HG02885 (cell line): Measurements from ENCODE around the gene TRIOBP.

ENCODE experiments used
- ATAC-seq: cut with Tn5 transposase; IDR thresholded peaks from one replicate; pipeline ENCODE4 v1.9.1; 2021; ENCODE audit warnings: mild to moderate bottlenecking; ENCODE audit not compliant: unreplicated experiment, poor library complexity

TRIOBP gene

GRCh38 chr22:37748659-37749058 is 51.8 kb downstream of the TRIOBP start:
- ATAC-seq = no peak

DNA sequence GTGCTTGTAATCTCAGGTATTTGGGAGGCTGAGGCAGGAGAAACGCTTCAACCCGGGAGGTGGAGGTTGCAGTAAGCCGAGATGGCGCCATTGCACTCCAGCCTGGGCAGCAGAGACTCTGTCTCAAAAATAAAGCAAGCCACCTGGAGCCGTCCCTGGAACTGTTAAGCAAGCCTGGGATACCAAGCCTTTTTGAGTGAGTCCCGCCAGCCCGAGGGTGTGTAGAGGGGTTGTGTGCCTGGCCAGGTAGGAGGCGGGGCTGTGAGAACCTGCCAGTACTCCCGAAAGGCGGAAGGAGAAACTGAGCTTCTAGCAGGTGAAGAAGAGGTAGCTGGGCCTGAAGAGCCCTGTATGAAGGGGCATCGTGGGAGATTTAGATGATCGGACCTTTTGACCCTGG is 52.4 kb downstream of the TRIOBP start:
- ATAC-seq = no peak

- no peak for ATAC-seq
These were observed 53.2 kb downstream of the TRIOBP start for GRCh38 chr22:37749831-37750595.

GRCh38 chr22:37750596-37751162 is 53.8 kb downstream of the TRIOBP start:
- ATAC-seq = no peak

GRCh38 chr22:37751449-37752188 is 54.8 kb downstream of the TRIOBP start:
- ATAC-seq = no peak

DNA sequence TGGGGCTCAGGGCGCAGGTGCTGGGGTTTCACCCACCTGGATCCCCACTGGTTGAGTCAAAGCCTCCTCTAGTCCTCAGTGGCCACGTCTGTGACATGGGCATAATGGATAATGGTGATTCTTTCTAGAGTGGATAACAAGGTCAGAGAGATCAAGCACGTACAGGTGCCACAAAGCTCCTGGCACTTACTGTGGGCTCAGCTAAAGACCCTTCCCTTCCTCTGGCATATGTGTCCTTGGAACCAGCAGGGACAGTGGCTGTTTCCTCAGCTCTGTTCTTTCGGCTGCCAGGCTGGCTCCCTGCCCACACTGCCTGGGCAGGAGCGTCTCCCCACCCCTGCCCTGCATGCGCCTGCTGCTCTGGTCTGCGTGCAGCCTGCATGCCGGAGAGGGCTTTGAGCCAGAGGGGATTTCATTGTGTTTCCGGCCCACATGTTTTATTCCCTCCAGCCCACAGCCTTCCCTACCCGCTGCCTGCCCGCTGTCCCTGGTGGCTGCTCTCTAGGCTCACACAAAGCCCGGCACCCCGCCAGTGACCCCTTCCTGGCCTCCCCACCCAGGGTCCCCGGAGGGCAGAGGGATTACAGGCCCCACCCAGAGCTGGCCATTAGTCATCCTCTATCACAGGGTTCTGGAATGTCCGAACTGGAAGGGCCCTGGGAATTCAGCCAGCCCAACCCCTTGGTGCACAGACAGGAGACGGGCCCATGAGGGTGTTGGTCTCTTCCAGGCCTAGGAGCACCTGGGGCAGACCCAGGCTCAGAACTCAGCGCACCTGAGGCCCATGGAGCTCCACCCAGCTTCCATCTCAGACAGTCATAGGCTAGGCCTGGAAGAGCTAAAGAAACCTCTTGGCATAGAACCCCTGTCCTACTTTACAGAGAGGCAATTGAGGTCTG is 55.6 kb downstream of the TRIOBP start:
- no peak for ATAC-seq

DNA sequence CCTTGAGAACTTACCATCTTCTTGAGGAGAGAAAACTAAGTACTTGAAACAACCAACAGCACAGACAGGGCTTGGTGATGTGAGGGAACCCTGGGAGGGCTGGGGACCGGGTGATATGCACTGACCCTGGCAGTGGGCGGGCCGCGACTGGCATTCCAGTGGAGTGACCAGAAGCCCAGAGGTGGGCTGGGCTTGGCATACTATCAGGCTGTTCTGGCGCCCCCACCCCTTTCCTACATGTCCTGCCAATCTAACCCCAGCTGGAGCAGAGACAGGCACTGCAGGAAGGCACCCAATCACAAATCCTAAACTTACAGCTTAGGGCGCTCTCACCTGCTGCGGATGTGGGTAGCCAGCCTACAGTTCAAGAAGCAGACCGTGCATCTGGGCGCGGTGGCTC is 56.9 kb downstream of the TRIOBP start:
- no peak for ATAC-seq

GRCh38 chr22:37757663-37758062 is 60.8 kb downstream of the TRIOBP start:
- no peak for ATAC-seq

DNA sequence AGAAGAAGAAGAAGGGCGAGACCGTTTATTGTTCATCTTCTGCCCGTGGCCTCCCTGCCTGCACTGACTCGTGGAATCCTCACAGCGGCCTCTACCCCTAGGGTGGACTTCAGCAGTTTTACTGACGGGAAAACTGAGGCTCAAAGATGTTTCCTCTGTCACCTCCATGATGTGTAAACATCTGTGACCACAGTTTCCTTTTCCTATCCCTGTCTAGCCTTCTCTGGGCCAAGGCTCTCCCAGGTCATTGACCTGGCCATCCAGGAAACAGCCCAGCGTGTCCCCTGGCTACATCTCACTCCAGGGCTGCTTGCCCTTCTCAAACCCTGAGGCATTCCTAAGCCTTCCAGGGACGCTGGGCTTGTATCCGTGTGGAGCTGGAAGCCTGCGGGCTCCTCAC is 61.8 kb downstream of the TRIOBP start:
- no peak for ATAC-seq

DNA sequence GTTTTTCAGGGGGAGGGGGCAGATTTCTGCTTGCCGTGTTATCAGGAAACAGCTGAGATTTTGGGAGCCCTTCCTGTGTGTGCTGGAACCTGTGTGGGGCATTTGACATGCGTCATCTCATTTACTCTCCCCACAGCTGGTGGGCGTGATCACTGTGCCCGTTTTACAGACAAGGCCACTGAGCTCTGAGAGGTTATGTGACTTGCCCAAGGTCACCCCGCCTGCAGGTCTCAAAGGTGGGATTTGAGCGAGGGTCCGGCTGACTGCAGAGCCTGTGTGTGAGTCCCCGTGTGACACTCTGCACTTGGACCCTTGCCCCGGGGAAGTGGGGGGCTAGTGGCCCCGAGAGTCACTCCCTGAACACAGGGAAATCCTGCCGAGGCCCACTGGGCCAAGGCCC is 62.4 kb downstream of the TRIOBP start:
- no peak for ATAC-seq

GRCh38 chr22:37760152-37760551 is 63.3 kb downstream of the TRIOBP start:
- ATAC-seq = no peak

GRCh38 chr22:37762389-37762836 is 65.6 kb downstream of the TRIOBP start:
- ATAC-seq = no peak

DNA sequence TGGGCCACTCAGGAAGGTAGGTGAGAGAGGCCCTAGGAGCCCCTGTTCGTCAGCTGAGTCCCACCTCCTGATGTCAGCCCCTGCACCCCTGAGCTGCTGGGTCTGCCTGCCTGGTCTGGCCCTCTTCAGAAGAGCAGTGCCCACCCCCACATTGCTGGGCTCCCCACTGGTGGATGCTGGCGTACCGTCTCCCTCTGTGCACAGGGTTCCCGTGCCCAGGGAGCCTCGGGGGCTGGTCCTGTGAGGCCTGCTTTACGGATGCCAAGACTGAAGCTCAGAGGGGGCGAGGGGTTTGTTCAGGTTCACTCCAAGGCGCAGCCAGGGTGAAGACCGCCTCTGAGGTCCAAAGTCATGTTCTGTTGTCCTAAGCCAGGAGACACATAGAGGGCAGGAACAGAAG is 66.2 kb downstream of the TRIOBP start:
- no peak for ATAC-seq

DNA sequence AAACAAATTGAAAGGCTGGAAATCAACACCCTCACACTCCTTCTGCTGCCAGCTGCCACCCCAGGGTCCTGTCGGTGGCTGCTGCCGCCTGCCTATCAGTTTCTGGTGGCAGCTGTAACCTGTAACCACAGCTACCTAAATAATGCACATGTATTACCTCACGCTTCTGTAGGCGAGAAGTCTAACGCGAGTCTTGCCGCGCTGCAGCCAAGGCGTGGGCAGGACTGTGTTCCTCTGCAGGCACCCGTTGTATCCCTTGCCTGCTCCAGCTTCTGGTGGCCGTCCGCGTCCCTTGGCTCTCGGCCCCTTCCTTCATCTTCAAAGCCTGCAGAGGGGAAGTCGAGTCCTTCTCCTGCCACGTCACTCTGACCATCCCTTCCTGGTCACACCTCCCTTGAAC is 66.8 kb downstream of the TRIOBP start:
- ATAC-seq = no peak

- ATAC-seq = no peak
These were observed 67.8 kb downstream of the TRIOBP start for GRCh38 chr22:37764622-37765021.

DNA sequence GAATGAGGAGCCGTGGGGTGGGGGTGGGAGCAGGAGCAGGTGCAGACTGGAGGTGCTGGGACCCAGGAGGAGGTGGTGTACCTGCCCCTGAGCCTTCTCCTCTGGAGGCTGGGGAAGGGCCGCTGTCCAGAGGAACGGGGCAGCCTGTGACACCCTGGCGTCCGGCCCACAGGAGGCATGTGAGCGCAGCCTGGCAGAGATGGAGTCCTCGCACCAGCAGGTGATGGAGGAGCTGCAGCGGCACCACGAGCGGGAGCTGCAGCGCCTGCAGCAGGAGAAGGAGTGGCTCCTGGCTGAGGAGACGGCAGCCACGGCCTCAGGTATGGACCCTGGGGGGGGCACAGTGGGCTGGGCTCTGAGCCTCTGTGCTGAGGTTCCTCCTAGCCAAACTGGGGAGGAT is 68.7 kb downstream of the TRIOBP start:
- ATAC-seq = no peak

DNA sequence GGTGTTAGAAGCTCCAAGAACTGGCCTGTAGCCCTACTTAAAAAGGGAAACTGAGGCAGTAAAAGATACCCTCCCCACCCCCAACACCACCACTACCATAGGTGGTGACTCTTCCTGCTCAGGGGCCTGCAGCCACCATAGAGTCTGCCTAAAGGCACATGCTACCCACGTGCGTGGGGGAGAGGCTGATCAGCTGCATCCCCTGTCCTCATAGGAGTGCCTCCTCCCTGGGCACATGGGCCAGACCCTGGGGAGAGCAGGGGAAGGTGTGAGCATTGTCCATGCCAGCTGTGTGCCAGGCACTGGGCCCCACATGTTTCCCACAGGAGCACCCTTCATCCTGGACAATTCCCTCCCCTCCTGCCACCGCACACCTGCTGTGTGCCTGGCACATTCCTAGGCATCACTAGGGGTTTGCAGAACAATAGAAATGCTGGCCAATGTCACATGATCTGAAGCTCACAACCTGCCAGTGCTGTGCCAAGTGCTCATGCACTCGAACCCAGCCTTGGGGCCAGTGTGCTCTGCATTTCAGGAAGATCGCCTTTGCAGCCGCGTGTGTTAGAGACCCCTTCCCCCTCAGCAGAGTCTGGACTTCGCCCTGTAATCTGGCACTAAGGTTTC is 69.2 kb downstream of the TRIOBP start:
- ATAC-seq = no peak

GRCh38 chr22:37768273-37768672 is 71.4 kb downstream of the TRIOBP start:
- no peak for ATAC-seq

GRCh38 chr22:37769056-37769455 is 72.2 kb downstream of the TRIOBP start:
- no peak for ATAC-seq

- no peak for ATAC-seq
These were observed 74.2 kb downstream of the TRIOBP start for GRCh38 chr22:37771081-37771480.
